Fibroblast of mammary gland (primary cell): Measurements from ENCODE around the gene CRELD1.

ENCODE experiments used
- DNase-seq: peaks from one replicate; pipeline ENCODE4 v3.0.0-alpha.2; 2010; ENCODE audit warnings: low read depth
- H3K4me3 ChIP-seq: 2 replicates; pipeline ENCODE4 v1.5.1; 2011; ENCODE audit warnings: low read depth, mild to moderate bottlenecking, low read length, moderate library complexity; ENCODE audit not compliant: control insufficient read depth
- CTCF ChIP-seq: conservative IDR thresholded peaks from 2 replicates; pipeline ENCODE4 v1.5.1; 2011; ENCODE audit warnings: low read depth, low read length, inconsistent platforms; ENCODE audit not compliant: control insufficient read depth, insufficient read depth

CRELD1 gene

GRCh38 chr3:9908286-9908685, 25.3 kb upstream of the CRELD1 start:
- H3K4me3 ChIP-seq, result no peak overlapping the region
- TF ChIP-seq CTCF, result no peak

DNA sequence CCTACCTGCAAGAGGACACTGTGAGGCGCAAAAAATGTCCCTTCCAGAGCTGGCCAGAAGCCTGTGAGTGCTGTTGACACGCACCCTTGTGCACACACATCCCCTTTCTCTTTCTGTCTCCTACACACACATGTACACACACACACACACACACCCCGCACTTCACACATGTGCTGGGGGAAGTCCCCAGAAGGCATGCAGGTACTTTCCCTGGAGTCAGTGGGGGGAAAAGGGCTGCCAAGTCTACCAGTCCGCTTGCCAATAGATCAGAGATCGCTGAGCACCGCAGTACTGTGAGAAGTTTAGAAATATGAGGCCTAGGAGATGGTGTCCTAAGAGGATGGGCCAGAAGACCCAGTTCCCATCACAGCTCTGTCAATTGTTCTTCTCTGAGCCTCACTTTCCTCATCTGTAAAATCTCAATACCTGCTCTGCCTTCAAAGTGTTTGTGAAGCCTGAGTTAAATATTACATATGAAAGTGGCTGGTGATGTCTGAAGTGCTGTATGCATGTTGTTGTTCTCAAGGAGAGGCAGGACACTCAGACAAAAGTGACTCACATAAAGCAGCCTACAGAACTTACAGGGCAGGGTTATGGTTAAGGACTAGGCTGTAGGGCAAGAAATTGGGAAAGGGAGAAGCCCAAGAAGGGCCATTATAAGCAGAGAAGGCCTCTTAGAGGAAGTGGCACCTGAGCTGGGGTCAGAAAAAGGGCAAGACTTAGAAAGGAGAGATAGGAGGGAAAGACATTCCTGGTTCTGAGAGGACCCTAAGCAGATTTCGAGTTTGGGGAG, 24.2 kb upstream of the CRELD1 start:
- peak; percentile 31 for DNase-seq

More at GRCh38 chr3:9908286-9908685, 25.3 kb upstream of the CRELD1 start:
- DNase-seq, result no peak

DNA sequence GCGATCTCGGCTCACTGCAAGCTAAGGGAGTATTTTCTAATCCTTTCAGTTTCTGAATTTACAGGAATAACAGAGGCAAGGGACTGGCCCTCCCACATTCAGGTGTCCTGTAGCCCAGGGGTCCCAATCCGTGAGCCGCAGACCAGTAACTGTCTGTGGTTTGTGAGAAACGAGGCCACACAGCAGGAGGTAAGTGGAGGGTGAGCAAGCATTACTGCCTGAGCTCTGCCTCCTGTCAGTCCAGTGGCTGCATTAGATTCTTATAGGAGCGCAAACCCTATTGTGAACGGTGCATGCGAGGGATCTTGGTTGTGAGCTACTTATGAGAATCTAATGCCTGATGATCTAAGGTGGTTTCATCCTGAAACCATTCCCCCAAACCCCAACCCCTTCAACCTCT, 21.8 kb upstream of the CRELD1 start:
- no peak for TF ChIP-seq CTCF
- no peak for DNase-seq
- no peak overlapping the region for H3K4me3 ChIP-seq

More for the DNA sequence above, 24.2 kb upstream of the CRELD1 start:
- H3K4me3 ChIP-seq, result no peak overlapping the region
- no peak for TF ChIP-seq CTCF

DNA sequence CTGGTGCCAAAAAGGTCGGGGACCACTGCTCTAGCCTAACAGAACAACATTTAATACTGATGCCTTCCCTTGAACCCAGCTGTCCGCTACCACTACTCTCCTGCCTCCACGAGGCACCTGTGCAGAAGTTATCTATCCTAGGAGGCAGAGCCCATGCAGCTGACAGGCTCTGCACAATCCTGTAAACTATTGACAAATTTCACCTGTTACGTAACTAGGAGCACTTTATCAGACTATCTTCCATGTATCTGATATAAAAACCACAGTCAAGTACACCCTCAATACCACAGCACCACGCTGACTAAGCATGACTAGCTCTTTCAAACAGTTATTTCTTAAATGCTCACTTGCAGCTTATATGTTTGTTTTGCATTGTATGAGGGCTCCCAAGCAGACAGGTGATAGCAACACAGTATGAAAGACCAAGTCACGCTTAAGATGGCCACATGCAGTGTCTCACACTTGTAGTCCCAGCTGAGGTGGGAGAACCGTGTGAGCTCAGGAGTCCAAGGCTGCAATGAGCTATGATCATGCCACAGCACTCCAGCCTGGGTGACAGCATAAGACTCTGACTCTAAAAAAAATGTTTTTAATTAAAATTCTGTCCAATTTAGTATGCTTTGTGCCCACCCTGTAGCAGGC, 21.2 kb upstream of the CRELD1 start:
- no peak for TF ChIP-seq CTCF
- H3K4me3 ChIP-seq, result no peak overlapping the region
- DNase-seq, result peak; percentile 76

- DNase-seq, result no peak
- no peak for TF ChIP-seq CTCF
- no peak overlapping the region for H3K4me3 ChIP-seq
These were observed 20.0 kb upstream of the CRELD1 start for GRCh38 chr3:9913601-9914000.

DNA sequence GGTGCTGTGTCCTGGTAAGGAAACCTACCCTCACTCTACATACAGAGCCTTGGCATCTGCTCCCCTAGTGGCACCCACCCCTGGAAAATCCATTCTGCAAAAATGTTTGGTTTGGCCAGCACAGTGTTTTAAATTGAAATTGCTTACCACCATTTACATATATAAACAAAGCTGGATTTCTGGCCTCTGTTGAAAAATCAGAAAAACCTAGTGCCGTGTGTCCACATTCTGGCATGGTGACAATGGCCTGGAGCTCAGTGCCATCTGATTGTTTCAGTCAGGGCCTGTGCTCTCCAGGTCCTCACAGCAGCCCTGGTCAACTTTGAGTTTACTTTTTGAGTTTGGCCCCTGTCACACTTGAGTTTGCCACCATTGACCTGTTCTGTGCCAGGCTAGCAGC, 19.6 kb upstream of the CRELD1 start:
- no peak overlapping the region for H3K4me3 ChIP-seq
- no peak for DNase-seq
- no peak for TF ChIP-seq CTCF
